HG03108 (cell line): ENCODE measurements around the gene PRSS12.
A peak's percentile ranks its signal among the peaks of the same experiment; 100 is the strongest.
"Not testable (repeated sequence)": the region's sequence is repeated elsewhere in the genome, so short reads cannot be mapped to it uniquely, and the experiment has no call there.

Experiments used
- ATAC-seq: cut with Tn5 transposase; IDR thresholded peaks from one replicate; pipeline ENCODE4 v1.9.1; 2021; ENCODE audit warnings: moderate library complexity; ENCODE audit not compliant: unreplicated experiment

PRSS12 gene

DNA sequence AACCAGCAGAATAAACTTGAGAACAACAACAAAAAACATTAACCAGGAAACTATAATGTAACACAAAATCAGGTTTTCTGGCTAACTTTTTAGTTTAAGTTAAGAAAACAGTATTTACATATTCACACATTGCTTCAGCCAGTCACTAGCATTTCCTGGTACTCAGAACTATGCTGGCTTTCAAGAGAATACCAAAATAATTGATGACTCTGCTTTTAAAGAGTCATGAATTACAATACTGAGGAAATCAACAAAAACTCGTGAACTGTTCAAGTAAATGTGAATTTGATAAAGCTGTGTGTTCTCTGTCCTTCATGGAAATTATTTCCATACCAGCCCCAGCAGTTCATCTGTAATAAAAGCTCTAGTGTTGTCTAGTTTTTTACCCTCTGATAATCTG, 27.4 kb downstream of the PRSS12 start:
- ATAC-seq: no peak

DNA sequence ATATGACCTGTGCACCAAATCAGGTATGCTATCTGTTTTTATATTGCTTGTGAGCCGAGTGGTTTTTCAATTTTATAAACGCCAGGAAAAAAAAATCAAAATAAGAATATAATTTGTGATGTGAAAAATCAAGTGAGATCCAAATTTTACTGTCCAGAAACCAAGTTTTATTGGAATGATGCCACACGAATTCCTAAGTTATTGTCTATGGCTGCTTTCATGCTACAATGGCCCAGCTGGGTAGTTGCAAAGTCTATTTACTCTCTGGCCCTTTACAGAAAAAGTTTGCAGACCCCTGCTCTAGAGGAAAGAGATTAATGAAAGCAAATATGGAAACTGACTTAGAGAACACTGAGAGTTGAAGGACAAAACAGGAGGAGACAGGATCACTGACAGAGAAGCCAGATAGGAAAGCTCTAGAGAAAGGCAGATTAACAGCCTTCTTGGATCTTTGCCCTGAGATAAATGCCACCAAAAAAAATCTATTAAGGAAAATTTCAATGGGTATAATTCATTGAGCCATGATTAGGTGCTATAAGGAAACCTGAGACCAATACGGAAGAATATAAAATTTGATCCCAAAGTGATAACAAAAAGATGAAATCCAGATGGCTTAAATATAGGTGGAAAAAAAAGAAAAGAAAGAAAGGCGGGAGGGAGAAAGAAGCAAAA, 29.8 kb downstream of the PRSS12 start:
- no peak for ATAC-seq

DNA sequence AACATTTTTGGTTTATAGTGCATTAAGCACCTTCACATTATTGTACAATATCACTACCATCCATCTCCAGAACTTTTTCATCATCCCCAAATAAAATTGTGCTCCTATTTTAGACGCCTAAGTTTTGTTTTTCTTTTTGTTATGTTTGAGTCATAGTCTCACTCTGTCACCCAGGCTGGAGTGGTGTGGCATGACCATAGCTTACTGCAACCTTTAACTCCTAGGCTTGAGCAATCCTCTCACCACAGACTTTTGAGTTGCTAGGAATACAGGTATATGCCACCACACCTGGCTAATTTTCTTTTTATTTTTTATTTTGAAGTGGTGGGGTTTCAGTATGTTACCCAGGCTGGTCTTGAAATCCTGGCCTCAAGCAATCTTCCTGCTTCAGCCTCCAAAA, 33.9 kb downstream of the PRSS12 start:
- ATAC-seq: no peak

DNA sequence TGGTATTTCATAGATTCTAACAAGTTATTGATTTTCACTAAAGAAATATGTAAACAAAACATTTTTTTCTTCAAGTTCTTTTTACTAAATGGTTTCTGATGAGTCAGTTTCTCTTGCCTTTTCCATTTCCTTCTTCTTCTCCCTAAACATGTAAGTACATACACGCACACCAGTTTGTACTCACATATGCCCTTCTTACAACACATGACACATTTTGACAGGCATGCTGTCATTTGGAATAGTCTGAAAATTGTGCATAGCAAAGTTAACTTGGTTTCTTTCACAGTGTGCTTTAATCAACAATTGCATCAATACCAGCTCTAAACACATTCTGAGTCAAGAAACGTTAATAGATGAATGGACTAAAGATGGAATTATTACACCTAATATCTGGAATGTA, 35.1 kb downstream of the PRSS12 start:
- no peak for ATAC-seq

DNA sequence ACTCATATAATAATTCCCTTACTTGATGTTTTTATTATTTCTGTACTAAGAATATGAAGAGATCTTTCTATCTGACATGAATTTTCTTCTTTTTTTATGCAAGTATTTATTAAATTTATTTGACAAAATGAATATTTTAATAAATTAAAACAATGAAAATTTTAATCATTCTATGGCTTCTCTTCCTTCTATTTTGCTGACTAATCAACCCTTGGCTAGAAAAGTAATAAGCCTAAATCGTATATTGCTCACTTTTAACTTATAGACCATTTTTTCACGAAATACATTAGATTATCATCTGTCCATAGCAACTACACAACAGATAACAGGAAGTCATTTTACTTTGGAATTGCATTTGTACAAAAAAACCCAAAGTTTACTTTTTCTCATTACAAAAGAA, 38.6 kb downstream of the PRSS12 start:
- no peak for ATAC-seq

DNA sequence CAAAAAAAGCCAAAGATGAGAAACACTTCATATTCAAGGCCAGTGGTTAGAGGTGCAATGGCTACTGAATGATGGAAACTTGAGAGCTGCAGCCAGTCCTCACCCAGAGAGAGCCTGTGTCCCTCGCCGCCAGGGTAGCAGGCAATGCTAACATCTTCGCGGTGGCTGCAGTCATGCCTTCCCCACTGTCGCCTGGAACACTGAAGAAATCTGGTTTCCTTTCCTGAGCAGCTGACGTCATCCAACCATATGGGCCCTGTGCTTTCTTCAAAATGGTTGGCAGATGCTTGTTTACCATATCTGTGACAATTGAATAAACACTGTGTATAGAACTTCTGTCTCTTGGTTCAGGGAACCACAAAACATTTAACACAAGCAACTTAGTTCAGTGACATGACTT, 39.7 kb downstream of the PRSS12 start:
- ATAC-seq: no peak

DNA sequence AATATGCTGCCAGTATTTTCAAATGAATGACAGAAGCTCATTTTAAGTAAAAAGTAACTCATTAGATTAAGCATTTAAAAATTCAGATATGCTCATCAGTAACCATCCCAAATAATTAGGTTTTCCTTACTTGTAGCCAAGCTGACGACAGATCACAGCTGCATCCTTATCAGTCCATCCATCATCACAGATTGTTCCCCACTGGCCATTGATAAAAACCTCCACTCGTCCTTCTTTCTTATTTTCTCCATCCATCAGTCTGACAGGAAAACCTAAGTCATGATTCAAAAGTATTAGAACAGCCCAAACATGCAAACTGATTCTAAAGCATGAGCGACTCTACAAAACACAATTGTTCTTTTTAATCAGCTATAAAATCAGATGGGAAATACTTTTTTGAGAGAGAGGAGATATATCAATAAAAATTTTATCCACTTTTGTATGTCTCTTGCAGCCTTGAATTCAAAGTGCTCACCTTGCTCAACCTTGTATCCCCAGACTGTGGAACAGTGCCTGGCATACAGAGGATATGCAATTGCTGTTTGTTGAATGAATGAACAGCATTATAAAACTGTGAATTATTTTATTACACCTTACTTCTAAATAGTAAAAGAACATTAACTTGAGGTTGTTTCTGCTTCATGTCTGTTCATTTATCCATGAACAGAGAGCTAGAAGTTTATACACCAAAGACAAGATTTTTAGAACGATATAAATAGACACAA, 44.3 kb downstream of the PRSS12 start:
- ATAC-seq: no peak

DNA sequence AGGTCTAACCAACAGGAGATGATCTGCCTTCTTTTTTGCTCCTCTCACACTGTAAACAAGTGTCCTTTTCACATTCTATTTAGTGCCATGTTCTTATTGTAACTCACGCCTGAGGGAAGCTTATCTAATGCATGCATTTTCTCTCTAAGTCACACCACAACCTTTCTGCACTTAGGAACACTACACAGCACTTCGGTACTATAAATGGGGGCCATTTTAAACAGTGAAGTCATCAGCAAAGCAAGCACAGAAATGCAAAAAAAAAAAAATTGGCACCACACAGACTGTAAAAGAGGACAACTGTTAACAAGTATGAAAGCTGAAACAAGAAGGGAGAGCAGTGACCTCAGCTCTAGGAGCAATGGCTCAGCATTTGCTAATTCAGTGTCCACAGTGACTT, 45.2 kb downstream of the PRSS12 start:
- no peak for ATAC-seq

DNA sequence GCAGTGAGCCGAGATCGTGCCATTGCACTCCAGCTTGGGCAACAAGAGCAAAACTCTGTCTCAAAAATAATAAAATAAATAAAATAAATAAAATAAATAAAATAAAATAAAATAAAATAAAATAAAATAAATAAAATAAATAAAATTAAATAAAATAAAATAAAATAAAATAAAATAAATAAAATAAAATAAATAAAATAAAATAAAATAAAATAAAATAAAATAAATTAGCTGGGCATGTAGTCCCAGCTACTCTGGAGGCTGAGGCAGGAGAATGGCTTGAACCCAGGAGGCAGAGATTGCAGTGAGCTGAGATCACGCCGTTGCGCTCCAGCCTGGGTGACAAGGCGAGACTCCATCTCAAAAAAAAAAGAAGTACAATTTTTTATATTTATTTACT, 53.2 kb downstream of the PRSS12 start:
- not testable (repeated sequence) for ATAC-seq

DNA sequence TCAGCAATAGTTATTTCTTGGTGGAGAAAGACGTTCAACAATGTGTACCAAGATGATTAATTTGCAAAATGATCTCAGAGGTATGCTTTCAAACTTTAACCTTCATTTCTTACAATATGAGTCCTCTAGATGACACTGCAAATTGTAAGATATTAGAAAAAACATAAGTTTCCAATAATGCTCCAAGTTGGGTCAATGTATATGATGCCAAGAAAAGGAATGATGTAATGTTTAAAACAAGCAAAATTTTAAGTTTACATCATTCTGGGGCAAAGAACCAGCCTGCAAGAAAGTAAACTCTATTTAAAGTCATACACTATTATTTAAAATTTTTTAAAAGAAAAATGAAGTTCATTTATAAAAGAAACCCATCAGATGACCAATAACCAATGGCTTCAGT, 56.1 kb downstream of the PRSS12 start:
- ATAC-seq: no peak

DNA sequence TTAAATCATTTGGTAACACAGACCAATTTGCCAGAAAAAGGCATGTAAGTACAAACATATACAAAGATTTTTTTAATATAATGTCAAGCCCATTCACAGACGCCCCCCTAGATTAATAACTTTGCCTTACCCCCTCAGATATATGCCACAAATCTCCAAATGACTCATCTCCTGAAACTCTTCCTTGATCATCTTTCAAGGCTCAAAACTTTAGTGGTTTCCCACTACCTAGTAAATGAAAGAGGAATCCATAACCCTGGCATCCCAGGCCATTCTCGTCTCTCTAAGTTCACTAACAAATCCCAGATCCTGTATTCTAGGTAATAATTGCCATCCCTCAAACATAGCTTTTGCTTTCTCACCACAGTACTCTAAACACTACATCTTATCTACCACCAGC, 61.9 kb downstream of the PRSS12 start:
- no peak for ATAC-seq

DNA sequence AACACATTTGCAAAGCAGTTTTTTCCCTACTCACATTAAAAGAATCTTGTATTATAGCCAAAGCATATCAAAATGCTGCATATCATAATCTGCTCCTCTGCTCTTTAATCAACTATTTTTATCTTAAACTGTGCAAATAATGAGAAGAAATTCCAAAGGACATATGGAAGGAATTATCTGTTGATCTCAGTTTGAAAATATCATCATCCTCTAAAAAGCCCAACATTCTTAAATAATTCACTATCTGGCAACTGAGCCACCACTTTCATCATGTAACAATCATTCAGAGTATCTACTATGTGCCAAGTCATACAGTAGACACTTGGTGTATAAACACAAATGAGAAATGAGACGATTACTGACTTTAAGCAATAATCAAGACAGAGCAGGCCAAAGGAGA, 63.0 kb downstream of the PRSS12 start:
- ATAC-seq: no peak

DNA sequence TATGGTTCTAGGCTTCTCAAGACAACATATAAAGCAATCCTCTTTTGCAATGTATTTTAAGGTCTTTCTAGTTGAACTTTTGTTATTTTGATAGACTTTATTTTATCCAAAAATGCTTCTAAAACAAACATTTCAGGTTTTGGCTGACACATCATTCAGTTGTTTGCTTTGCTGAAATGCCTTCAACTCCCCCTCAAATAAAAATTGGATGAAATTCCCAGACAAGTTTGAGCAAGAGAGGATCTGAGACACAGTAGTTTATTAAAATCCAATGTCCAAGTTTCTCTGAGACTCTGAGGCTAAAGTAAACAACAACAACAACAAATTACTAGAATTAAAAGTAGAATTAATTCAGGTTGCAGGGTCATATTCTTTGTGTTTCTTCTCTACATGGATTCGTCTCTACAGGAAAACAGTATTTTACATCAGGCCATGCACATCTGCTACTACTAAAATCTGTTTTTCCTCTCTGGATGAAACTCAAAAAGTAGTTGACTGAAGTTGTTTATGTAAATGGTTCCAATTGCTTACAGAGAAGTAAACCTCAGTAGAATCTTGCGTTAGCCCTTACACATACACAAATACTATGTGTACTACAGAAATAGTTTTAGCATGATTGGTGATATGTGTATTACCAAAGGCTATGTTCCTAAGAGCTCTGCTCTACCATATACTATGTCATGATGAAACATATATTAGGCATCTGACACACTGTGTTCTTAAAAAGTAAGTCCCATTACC, 64.9 kb downstream of the PRSS12 start:
- ATAC-seq: no peak

DNA sequence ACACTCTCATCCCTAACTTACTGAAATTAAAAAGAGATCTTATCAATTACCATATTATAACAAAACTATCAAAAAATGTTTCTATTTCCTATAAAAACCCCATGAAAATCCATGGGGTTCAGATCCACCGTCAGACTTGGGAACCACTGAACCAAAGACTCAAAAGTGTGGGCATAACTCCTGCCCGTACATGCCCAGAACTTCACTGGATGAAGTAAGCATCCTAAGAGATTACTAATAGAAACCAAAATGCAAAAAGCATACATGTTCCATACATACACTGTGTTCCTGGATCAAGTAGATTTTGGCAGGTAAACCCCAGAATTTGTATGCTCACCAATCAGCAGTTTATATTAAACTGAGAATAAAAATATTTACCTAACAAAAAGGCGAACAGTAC, 66.1 kb downstream of the PRSS12 start:
- ATAC-seq: no peak

DNA sequence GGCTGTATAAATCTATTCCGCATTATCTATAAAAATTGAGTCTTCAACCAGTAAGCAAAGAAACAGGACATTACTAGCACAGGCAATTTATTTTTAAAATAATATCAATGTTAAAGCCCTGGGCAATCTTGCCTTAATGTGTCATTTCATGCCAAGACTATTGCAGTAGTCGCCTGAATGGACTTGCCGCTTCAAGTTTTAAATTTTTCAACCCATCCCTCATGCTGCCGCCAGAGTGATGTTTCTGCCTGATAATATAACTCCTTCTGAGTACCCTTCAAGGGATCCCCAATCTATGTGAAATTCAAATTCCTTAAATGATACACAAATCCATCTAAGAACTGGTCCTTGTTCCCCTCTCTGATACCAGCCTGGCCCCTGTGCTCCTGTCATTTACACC, 66.9 kb downstream of the PRSS12 start:
- no peak for ATAC-seq

DNA sequence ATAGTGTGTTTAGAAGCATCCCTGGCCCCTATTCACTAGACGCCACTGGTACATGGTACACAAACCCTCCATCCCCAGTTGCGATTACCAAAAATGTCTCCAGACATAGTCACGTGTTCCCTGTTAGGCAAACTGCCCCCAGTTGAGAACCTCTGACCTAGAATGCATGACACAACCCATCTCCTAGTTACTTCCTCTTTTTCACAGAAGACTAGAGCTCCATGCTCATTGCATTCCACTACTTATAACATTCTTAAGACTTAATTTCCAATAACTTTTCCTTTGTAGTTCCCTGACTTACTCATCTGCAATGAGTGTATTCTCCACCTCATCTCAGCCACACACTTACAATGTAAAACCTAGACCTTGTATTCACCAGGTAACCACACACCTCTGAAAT, 68.6 kb downstream of the PRSS12 start:
- ATAC-seq: peak; percentile 44

DNA sequence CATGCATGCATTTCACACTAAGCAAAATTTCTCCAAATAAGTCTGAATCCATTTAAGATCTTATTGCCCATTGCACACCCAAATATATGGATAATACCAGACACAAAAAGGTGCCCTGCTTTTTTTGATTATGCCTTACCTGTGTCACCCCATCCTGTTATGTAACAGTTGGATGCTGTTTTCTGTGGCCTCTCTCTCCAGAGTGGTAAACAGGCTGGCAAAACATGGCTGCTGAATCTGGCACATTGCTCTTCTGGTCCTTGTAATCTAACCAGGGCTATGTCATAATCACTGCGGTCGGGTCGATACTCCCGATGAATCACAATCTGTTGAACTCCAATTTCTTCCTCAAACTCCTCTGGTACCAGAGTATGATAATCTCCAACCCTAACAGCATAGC, 70.1 kb downstream of the PRSS12 start:
- ATAC-seq: no peak

DNA sequence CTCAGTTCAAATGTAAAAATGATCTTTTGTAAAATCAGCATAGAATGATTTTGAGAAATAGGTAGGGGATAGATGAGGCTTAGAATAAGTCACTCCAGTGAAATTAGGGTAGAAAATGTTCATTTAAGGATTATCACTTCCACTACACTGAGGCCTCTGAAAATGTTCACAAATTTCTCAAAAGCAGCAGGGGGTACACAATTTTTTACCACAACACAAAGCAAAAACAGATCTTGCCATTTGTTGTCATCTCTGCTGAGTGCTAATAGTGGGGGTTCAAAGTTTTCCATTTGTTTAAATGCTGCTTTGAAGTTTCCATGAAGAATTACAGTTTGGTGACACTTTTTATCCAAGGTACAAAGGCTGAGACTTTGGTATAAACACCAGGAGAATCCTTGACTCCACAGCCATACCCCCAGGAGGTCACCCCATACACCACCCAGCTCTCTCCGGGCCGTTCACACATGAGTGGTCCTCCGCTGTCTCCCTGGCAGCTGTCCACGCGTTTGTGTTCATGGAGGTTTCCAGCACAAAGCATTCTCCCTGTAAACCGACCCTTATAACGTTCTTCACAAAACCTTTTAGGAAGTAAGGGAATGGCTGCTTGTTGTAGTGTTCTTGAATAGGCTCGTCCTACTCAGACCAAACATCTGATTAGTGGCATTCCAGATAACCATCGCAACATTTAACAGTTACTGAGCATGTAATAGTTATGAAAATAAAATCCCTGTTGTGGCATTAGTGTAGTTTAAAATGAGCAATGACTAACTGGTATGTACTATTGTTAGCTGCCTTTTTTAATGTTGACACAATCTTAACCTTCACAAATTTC, 71.0 kb downstream of the PRSS12 start:
- no peak for ATAC-seq

DNA sequence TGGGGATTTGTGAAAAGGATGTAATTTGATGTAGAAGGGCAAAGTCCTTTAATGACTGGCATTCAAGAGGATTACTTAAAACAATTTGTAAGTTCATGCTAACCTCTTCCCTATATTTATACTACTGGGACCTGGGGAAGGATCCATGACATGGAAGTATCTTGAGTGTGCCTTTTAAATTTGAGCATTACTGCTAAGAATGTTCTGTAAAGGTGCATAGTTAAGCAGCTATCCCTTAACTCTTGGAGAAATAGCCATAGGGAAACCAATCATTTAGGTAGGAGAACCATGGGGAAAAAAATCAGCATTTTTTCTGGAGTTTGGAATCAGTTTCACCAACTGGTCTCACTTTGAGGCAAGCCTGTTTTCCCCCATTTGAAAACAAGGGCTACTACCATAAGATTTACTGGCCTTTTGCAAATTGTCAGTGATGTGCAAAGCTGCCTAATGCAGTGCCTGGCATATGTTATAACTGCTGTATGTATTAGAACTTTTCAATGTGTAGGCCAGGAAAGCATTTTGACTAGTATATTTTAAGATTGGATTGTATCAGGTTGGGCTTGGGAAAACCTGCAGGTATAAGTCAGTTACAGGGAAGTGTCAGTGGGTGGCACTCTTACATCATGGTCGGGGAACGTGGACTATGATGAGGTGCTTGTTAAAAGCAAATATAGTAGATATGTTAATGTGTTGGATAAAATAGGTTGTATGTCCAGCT, 72.1 kb downstream of the PRSS12 start:
- no peak for ATAC-seq

DNA sequence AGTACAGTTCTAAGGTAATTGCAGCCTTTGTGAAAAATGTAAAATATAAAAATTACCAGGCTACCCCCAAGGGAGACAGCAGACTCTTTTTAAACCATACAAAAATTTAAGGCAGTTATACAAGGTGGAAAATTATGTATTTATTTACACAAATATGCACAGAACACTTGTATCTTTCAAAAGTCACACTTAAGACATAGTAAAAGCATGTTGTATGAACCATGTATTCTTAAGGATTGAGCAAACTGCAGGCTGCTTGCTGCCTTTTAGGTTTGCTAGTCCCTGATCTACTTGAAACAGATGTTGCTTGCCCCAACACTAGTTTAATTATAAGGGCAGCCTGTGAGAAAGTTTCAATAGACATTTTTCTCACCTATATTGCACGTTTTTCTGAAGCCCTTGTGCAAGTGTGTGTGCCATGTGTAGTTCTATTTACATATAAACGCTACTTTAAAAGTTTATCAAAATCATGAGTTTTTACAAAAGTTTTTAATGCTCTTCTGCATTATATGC, 72.8 kb downstream of the PRSS12 start:
- no peak for ATAC-seq
